Transverse colon (tissue), 3 donors: ENCODE measurements around the gene ZBTB20.

Experiments
- CTCF ChIP-seq, 5 experiments: fragments of 200-600 bp in 3 of 5; fragments of 450-650 bp in 2 of 5; sonication (generic) in 3 of 5; IDR thresholded peaks; 1 replicate in 2 of 5; 2 replicates in 3 of 5; pipeline ENCODE4 v1.5.1; 2016 to 2017; ENCODE audit warnings: antibody characterized with exemption in 5 of 5, inconsistent platforms in 3 of 5, mild to moderate bottlenecking in 2 of 5, moderate library complexity in 1 of 5
- EP300 ChIP-seq: sonication (generic); formaldehyde crosslinking; IDR thresholded peaks from one replicate; pipeline ENCODE4 v1.6.1; 2017; ENCODE audit warnings: antibody characterized with exemption, low read depth

GRCh38 chr3:114327665-114328064 lies 819.4 kb downstream of the ZBTB20 start:
- no peak for TF ChIP-seq CTCF (IDR thresholded peaks at IDR 0.05)
- TF ChIP-seq EP300 = no peak
